DMS114 treated with DMSO at 0.1 percent for 48 hours (cell line): Measurements from ENCODE around the gene UBE2G1.
"Not testable (repeated sequence)": the region's sequence is repeated elsewhere in the genome, so short reads cannot be mapped to it uniquely, and the experiment has no call there.

ENCODE experiments used
- DNase-seq: peaks from one replicate; lab custom pipeline; 2025; ENCODE audit not compliant: unreplicated experiment; lab: John Stamatoyannopoulos, UW

Gene UBE2G1, protein sequence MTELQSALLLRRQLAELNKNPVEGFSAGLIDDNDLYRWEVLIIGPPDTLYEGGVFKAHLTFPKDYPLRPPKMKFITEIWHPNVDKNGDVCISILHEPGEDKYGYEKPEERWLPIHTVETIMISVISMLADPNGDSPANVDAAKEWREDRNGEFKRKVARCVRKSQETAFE

GRCh38 chr17:4366327-4367063, at the start of gene UBE2G1:
TSS of gene UBE2G1 (minus strand) at chr17:4366675. CDS start at chr17:4366316, 359 bp downstream.
- DNase-seq, result peak; percentile 82

DNA sequence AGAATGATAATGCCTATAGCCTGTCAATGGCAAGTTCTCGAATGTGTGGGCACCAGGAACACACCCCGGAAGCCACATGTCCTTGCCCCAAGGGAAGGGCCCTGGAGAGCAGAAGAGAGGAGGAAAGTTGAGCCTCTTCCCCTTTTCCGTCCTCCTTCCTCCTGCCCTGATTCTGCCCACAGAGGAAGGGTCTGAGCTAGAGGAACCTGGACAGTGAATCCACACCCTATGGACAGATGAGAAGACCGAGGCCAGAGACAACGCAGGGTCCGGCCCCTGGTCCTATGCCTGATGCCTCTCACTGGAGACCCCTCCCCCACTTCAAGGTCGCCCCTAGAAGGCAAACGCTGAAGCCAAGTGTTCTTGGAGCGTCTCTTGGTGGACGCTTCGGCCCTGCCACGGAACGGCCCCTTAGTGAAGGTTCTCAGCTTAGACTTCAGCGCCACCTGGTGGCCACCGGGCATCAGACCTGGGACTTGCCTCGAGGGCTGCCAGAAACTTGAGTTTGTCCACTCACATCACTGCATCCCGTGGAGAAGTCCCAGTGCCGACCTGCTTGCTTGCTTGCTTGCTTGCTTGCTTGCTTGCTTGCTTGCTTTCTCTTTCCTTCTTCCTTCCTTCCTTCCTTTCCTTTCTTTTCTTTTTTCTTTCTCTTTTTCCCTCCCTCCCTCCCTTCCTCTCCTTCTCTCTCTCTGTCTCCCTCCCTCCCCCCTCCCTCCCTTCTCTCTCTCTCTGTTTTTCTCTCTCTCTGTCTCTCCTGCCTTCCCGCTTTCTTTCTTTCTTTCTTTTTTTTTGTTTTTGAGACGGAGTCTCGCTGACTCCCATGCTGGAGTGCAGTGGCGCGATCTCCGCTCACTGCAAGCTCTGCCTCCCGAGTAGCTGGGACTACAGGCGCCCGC, 46.7 kb upstream of the UBE2G1 start:
- peak; percentile 80 for DNase-seq

GRCh38 chr17:4411201-4411600, 44.7 kb upstream of the UBE2G1 start:
- no peak for DNase-seq

DNA sequence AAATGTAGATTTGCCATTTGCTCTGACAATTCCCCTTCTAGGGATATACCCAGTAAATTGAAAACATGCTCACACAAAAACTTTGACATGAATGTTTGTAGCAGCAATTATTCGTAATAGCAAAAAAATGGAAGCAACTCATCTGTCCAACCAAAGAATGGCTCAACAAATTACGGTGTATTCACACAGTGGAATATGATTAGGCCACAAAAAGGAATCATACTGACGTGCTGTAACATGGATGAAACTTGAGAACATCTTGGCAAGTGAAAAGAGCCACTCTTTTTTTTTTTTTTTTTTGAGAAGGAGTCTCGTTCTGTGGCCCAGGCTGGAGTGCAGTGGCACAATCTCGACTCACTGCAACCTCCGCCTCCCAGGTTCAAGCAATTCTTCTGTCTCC, 43.2 kb upstream of the UBE2G1 start:
- no peak for DNase-seq

DNA sequence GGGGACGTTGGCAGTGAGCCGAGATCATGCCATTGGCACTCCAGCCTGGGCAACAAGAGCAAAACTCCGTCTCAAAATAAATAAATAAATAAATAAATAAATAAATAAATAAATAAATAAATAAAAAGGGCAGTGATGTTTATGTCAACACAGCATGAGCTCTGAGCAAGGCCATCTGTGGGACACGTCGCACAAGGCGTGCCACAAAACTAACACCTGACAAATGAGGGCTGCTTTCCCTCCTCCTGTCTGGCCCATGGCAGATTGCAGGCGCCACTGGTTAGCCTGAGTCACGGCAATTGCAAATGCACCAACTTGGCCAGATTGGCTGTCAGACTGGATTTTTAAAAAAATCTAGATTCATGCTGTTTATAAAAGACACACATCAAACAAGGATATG, 41.4 kb upstream of the UBE2G1 start:
- DNase-seq, result no peak

DNA sequence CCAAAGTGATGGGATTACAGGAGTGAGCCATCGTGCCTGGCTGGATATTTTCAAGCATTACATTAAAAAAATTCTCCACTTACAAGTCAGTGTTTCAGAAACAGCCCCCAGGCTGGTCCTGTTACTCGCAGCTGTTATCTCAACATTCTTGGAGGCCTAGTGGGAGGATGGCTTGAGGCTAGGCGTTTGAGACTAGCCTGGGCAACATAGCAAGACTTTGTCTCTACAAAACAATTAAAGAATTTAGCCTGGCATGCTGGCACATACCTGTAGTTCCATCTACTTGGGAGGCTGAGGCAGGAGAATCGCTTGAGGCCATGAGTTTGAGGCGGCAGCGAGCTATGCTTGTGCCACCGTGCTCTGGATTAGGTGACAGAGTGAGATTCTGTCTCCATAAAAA, 40.7 kb upstream of the UBE2G1 start:
- DNase-seq, result no peak

DNA sequence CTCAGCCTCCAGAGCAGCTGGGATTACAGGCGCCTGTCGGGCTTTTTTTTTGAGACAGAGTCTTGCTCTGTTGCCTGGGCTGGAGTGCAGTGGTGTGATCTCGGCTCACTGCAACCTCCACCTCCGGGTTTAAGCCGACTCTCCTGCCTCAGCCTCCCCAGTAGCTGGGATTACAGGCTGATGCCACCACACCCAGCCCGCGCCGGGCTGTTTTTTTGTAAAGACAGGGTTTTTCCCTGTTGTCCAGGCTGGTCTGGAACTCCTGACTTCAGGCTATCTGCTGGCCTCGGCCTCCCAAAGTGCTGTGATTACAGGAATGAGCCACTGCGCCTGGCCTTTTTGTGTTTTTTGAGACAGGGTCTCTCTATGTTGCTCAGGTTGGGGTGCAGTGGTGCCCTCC, 39.9 kb upstream of the UBE2G1 start:
- no peak for DNase-seq

- DNase-seq, result no peak
Observed at GRCh38 chr17:4405699-4406098, 39.2 kb upstream of the UBE2G1 start.

DNA sequence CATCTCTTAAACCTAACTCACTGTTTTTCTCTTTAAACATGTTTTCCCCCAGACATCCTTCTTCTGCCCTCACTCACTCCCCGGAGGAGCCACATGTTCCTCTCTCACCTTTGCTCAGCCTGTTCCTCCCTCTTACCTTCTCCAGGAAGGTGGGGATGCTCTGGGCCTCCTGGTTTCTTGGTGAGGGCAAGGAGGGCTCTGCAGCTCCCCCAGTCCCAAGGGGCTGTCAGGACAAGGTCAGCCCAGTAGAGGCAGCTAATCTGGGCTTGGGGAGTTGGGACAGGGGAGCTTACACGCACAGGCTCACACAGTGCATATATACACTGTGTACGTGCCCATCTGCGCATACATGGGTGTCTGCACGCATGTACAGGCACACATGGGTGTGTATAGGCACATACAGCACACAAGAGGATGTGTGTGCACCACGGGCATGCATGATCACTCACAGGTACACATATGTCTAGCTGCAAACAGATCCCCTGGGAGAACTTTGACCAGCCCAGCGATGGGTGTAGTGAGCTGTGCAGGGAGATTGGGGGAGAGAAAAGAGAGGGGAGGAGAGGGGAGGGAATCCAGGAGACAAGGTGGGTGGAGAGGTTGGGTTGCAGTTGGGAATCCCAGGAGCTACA, 38.7 kb upstream of the UBE2G1 start:
- DNase-seq, result no peak

DNA sequence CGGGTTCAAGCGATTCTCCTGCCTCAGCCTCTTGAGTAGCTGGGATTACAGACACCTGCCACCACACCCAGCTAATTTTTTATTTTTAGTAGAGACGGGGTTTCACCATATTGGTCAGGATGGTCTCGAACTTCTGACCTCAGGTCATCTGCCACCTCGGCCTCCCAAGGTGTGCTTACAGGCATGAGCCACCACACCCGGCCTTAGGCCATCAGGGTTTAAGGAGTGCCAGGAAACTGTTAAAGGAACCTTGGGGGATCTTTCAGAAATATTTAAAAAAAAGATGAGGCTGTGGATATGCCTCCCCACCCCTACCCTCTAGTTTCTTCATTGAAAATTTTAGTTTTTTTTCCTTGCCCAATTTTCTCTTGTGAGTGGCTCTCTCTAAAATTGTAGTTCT, 31.4 kb upstream of the UBE2G1 start:
- DNase-seq, result no peak

GRCh38 chr17:4395111-4395478, 28.6 kb upstream of the UBE2G1 start:
- no peak for DNase-seq

- no peak for DNase-seq
Observed at GRCh38 chr17:4394208-4395110, 28.0 kb upstream of the UBE2G1 start.

- DNase-seq, result no peak
Observed at GRCh38 chr17:4393806-4394205, 27.3 kb upstream of the UBE2G1 start.

DNA sequence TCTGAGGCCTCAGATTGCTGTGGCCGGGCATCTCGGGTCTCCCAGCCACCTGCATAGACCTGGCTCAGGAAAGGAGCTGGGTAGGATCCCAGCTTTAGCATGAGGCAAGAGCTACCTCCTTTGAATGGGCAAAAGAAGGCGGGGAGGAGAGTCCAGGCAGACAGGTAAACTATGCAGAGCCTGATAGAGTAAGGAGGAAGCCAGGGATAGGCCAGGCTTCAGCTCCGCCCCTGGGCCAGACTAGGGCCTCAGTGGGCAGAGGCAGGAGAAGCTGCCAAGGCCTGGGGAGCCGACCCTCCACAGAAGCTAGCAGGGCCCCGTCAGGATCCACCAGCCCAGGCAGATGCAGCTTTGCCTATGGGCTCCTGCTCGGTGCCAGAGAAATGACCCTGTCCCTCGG, 22.6 kb upstream of the UBE2G1 start:
- no peak for DNase-seq

- no peak for DNase-seq
Observed at GRCh38 chr17:4387137-4387536, 20.7 kb upstream of the UBE2G1 start.

GRCh38 chr17:4386406-4386805, 19.9 kb upstream of the UBE2G1 start:
- no peak for DNase-seq

GRCh38 chr17:4381690-4382671, 15.5 kb upstream of the UBE2G1 start:
- DNase-seq, result no peak

- DNase-seq, result no peak
Observed at GRCh38 chr17:4378626-4379025, 12.2 kb upstream of the UBE2G1 start.

DNA sequence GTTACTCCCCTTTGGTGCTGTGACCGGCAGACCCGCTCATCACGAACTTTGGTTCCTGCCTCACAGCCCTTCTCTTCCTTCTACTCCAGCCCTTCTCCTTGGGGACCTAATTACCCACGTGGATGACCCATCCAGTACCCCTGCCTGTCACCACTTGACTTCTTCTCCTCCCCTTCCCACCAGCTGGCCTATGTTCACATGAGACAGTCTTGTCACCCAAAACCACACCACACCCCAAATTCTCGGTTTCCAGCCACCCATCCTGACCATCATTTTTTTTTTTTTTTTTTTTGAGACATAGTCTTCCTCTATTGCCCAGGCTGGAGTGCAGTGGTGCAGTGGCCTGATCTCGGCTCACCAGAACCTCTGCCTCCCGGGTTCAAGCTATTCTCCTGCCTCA, 10.8 kb upstream of the UBE2G1 start:
- not testable (repeated sequence) for DNase-seq
